K562 (cell line): ENCODE measurements around the gene DCTN5. TPM values are rescaled to one million over a fixed set of nuclear protein-coding genes. Genes with fewer than 3 reads are reported as not detected.

ENCODE experiments used
- ATAC-seq: fragments of 200-7000 bp; cut with Tn5 transposase; 3 replicates; pipeline ENCODE4 v1.9.1; 2020; ENCODE audit warnings: moderate library complexity
- BruUV-seq: library from RNA; stranded (reverse); fragments of 400-500 nt; replicated peaks from 2 replicates; lab custom pipeline; 2021; lab: Mats Ljungman, UMichigan
- CTCF ChIA-PET: fragments of 300-600 bp; formaldehyde crosslinking; extraction: SDS; loops from one replicate; lab custom pipeline; 2021; ENCODE audit warnings: low intra/inter-chr PET ratio; lab: Yijun Ruan, JAX
- POLR2A ChIA-PET: fragments of 300-600, 350-650 bp; sonication (Branson Sonifier 250); formaldehyde crosslinking; extraction: SDS; loops from one replicate; lab custom pipeline; 2021; ENCODE audit warnings: antibody characterized with exemption, inconsistent platforms; lab: Yijun Ruan, JAX
- DNase-seq, 4 experiments: peaks; one replicate each; pipeline versions ENCODE4 v3.0.0 to v3.0.0-alpha.2; 2011 to 2018; ENCODE audit warnings: low spot score in 3 of 4, mixed read lengths in 3 of 4; ENCODE audit errors: extremely low read depth in 1 of 4
- FAIRE-seq: peaks from 2 replicates; lab custom pipeline; 2011; peaks lifted over from hg19 to GRCh38; lab: Jason Lieb, UNC
- H2AFZ ChIP-seq: 2 replicates; pipeline ENCODE4 v1.6.0; 2011; ENCODE audit warnings: low read depth, low read length, control low read depth, inconsistent platforms
- H3K27ac ChIP-seq: fragments of 200-600 bp; 3 replicates; pipeline ENCODE4 v1.8.0; 2011; ENCODE audit warnings: low read depth, mild to moderate bottlenecking, control low read depth, inconsistent platforms, low read length, moderate library complexity, mixed read lengths; ENCODE audit errors: extremely low read depth
- H3K27me3 ChIP-seq, 2 experiments: fragments of 300-600 bp in 1 of 2; 2 replicates in 1 of 2; 3 replicates in 1 of 2; pipeline versions ENCODE4 v1.6.0 to v1.8.0; 2011; ENCODE audit warnings: inconsistent platforms in 2 of 2, low read length in 2 of 2, mild to moderate bottlenecking in 1 of 2, mixed read lengths in 1 of 2, moderate library complexity in 1 of 2; ENCODE audit not compliant: control insufficient read depth in 2 of 2, insufficient read depth in 2 of 2
- H3K36me3 ChIP-seq: fragments of 300-600 bp; 3 replicates; pipeline ENCODE4 v1.8.0; 2011; ENCODE audit warnings: mild to moderate bottlenecking, low read length, inconsistent platforms; ENCODE audit not compliant: control insufficient read depth, insufficient read depth
- H3K4me1 ChIP-seq, 2 experiments: fragments of 200-600 bp in 1 of 2; replicated peaks in 1 of 2; 2 replicates in 1 of 2; 3 replicates in 1 of 2; pipeline versions ENCODE4 v1.5.1 to v1.8.0; 2011; ENCODE audit warnings: inconsistent platforms in 2 of 2, low read length in 2 of 2, mild to moderate bottlenecking in 1 of 2, mixed read lengths in 1 of 2, moderate library complexity in 1 of 2; ENCODE audit not compliant: control insufficient read depth in 2 of 2, insufficient read depth in 2 of 2
- H3K4me2 ChIP-seq: 2 replicates; pipeline ENCODE4 v1.6.1; 2011; ENCODE audit warnings: low read length, control low read depth, inconsistent platforms, mixed read lengths; ENCODE audit not compliant: insufficient read depth
- H3K4me3 ChIP-seq: fragments of 200-600 bp; sonication (generic), shearing (Covaris generic); 2 replicates; pipeline ENCODE4 v1.5.1; 2016; ENCODE audit warnings: control low read depth, inconsistent platforms
- H3K79me2 ChIP-seq: fragments of 200-600 bp; 3 replicates; pipeline ENCODE4 v1.8.0; 2011; ENCODE audit warnings: low read length, inconsistent platforms; ENCODE audit not compliant: control insufficient read depth, insufficient read depth
- H3K9ac ChIP-seq, 2 experiments: 2 replicates each; pipeline versions ENCODE4 v1.6.0 to v1.6.1; 2011; ENCODE audit warnings: low read depth in 2 of 2, low read length in 2 of 2, control low read depth in 1 of 2, inconsistent platforms in 1 of 2, mild to moderate bottlenecking in 1 of 2, mixed read lengths in 1 of 2; ENCODE audit not compliant: insufficient read depth in 1 of 2
- H3K9me1 ChIP-seq: one replicate; pipeline ENCODE4 v1.6.0; 2011; ENCODE audit warnings: inconsistent platforms, mild to moderate bottlenecking, low read length, moderate library complexity; ENCODE audit not compliant: control insufficient read depth, insufficient read depth
- H3K9me3 ChIP-seq: replicated peaks from 2 replicates; pipeline ENCODE4 v1.5.1; 2011; ENCODE audit warnings: low read depth, low read length, inconsistent platforms; ENCODE audit not compliant: control insufficient read depth, insufficient read depth
- H4K20me1 ChIP-seq: replicated peaks from 2 replicates; pipeline ENCODE4 v1.6.1; 2011; ENCODE audit warnings: low read length, inconsistent platforms, mixed read lengths; ENCODE audit not compliant: control insufficient read depth, insufficient read depth
- CTBP1 ChIP-seq: fragments of 450-650 bp; IDR thresholded peaks from 2 replicates; pipeline ENCODE4 v1.6.1; 2016; ENCODE audit warnings: borderline replicate concordance
- FIP1L1 ChIP-seq: fragments of 200-400 bp; formaldehyde crosslinking; IDR thresholded peaks from 2 replicates; pipeline ENCODE4 v1.6.1; 2018; ENCODE audit warnings: mild to moderate bottlenecking, low read depth, low read length; ENCODE audit not compliant: poor library complexity, severe bottlenecking
- FOXM1 ChIP-seq, 2 experiments: fragments of 450-650 bp in 1 of 2; sonication (generic) in 1 of 2; formaldehyde crosslinking in 1 of 2; IDR thresholded peaks; 2 replicates each; pipeline versions ENCODE4 v1.6.1 to v1.9.0; 2017 to 2022; ENCODE audit warnings: low read depth in 2 of 2, mild to moderate bottlenecking in 2 of 2, missing genetic modification reagents in 1 of 2, moderate library complexity in 1 of 2
- MCM7 ChIP-seq, 2 experiments: fragments of 450-650 bp; IDR thresholded peaks; 2 replicates each; pipeline ENCODE4 v1.6.1; 2016 to 2018
- MEF2D ChIP-seq: conservative IDR thresholded peaks from 2 replicates; pipeline ENCODE4 v1.6.1; 2016; ENCODE audit warnings: low read depth, missing genetic modification characterization, missing compliant biosample characterization
- NFE2 ChIP-seq: IDR thresholded peaks from 2 replicates; pipeline ENCODE4 v1.6.1; 2014; ENCODE audit warnings: antibody characterized with exemption, low read depth
- POLR2A ChIP-seq: fragments of 450-650 bp; conservative IDR thresholded peaks from 2 replicates; pipeline ENCODE4 v1.6.1; 2016
- POLR2AphosphoS5 ChIP-seq: IDR thresholded peaks from 2 replicates; pipeline ENCODE4 v1.6.1; 2011; ENCODE audit warnings: mild to moderate bottlenecking, low read depth, low read length, moderate library complexity; ENCODE audit not compliant: control insufficient read depth, insufficient read depth
- POLR2G ChIP-seq: fragments of 200-400 bp; formaldehyde crosslinking; IDR thresholded peaks from 2 replicates; pipeline ENCODE4 v1.6.1; 2017; ENCODE audit warnings: low read depth, mild to moderate bottlenecking, antibody characterized with exemption, low read length, moderate library complexity
- RBFOX2 ChIP-seq: fragments of 200-400 bp; formaldehyde crosslinking; IDR thresholded peaks from 2 replicates; pipeline ENCODE4 v1.6.1; 2017; ENCODE audit warnings: low read depth, mild to moderate bottlenecking, low read length, moderate library complexity
- RBM22 ChIP-seq: fragments of 200-400 bp; formaldehyde crosslinking; IDR thresholded peaks from 2 replicates; pipeline ENCODE4 v1.6.1; 2018; ENCODE audit warnings: low read length, low read depth; ENCODE audit not compliant: poor library complexity, severe bottlenecking
- RFX7 ChIP-seq: fragments of 250-450 bp; sonication (Bioruptor Pico); IDR thresholded peaks from 2 replicates; pipeline ENCODE4 v1.5.1; 2021; ENCODE audit warnings: mild to moderate bottlenecking
- STAT5A ChIP-seq: IDR thresholded peaks from 2 replicates; pipeline ENCODE4 v1.6.1; 2012; ENCODE audit warnings: low read length, inconsistent platforms, borderline replicate concordance
- ZKSCAN1 ChIP-seq: fragments of 150-350 bp; IDR thresholded peaks from 2 replicates; pipeline ENCODE4 v1.6.1; 2016; ENCODE audit warnings: low read depth, low read length
- WGBS: fragments of 100-300 bp; shearing (Covaris generic); methylation state at CpG from one replicate; pipeline ENCODE4 v1.1.6; 2016; ENCODE audit warnings: low coverage, mixed read lengths; ENCODE audit not compliant: insufficient coverage; ENCODE audit errors: missing lambda C conversion rate; 5-methylcytosine and 5-hydroxymethylcytosine counted together
- in situ Hi-C: fragments of 300-500 bp; cut with MboI; formaldehyde crosslinking; loops from 4 replicates; pipeline ENCODE4 v1.15.0; 2018; ENCODE audit warnings: inconsistent platforms, mixed read lengths
- intact Hi-C: fragments of 100-400 bp; cut with micrococcal nuclease; formaldehyde crosslinking; loops from 2 replicates; pipeline ENCODE4 v1.14.2; 2022
- polyA plus RNA-seq, 8 experiments: library from polyadenylated mRNA; depleted of rRNA in 4 of 8; stranded (reverse) in 5 of 8; unstranded in 3 of 8; fragments of >200 nt; fragmentation: Nextera tagmentation in 2 of 8; fragmentation: Illumina TruSeq in 1 of 8; extraction: Ambion mirVana in 2 of 8; extraction: Trizol in 1 of 8; gene quantifications; 2 replicates each; pipeline versions ENCODE4 v1.2.1 to v1.2.3, GENCODE V29; 2011 to 2014; ENCODE audit warnings: inconsistent platforms in 1 of 8, missing spikeins in 1 of 8
- total RNA-seq, 7 experiments: library from RNA; depleted of rRNA in 6 of 7; stranded (reverse); fragments of >200 nt in 6 of 7; fragmentation: Illumina TruSeq in 2 of 7; extraction: Trizol in 2 of 7; gene quantifications; 2 replicates each; pipeline versions ENCODE4 v1.2.1 to v1.2.3, GENCODE V29; 2011 to 2021; ENCODE audit warnings: low replicate concordance in 1 of 7
- TF ChIP-seq, protein P1 (sequence below): sonication (generic); formaldehyde crosslinking; IDR thresholded peaks from 2 replicates; pipeline ENCODE4 v1.8.1; 2023; ENCODE audit warnings: mild to moderate bottlenecking, missing genetic modification reagents

Gene DCTN5
- total and polyA plus RNA-seq, 9 of the 15 experiments (the other 6 are each of a cell fraction or from before 2014, with no cell fraction given) = 35.8 to 149 (median 75.9) TPM

DNA sequence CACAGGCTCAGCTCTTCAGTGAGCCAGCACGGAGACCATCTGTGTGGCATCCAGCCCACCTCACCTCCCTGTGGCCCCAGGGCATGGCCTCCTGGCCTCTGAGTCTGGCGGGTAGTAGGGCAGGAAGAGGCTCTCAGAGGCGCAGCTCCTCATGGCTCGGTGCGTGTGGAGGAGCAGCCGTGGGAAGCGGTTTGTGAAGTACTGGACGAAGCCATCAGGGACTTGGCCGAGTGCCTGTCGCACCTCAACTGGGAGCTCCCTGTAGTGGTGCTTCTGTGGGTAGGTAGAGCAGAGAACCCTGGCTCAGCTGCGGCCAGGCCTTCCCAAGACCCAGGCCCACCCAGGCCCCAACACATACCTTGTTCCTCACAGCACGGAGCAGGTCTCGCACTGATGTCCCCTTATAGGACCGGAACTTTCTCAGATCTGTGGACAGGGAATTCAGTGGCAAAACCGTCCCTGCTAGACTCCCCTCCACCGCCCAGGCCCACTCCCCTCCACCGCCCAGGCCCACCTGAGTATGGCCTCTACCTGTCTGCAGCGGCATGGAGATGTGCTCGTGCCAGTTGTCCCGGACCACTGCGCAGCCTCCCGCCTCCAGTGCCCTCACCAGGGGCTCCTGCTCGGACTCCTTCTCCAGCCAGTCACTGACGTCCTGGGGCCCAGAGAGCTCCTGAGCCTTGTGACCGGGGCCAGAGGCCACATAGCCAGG is 49.7 kb downstream of the DCTN5 start:
- Histone ChIP-seq H3K4me2 (no peak overlapping the region), H3K9me1 (no peaks in the 10 kb centered on the region), H3K27ac (no peak overlapping the region), H2AFZ (no peak overlapping the region), H3K9ac (peak overlapping the region in 1 of 2 experiments; percentile 13; a peak in 1 of 4 replicates), H3K36me3 (peaks cover 59% of the 10 kb centered on the region), H4K20me1 (no peaks in the 10 kb centered on the region), H3K4me1 (peaks cover 0 to 27% of the 10 kb centered on the region in 2 experiments; a peak in 3 of 5 replicates), H3K79me2 (no peaks in the 10 kb centered on the region), H3K27me3 (no peaks in the 10 kb centered on the region), H3K9me3 (no peaks in the 10 kb centered on the region), H3K4me3 (no peak overlapping the region)
- ChIA-PET CTCF (no interaction called here), POLR2A (interaction anchor here (0.7 to 6.4 kb wide), 6 partner anchors 9 to 196 kb away, joined by 3 to 54 read pairs (median 6); partner anchors contain the start of gene PLK1)
- BruUV-seq = no TSS peak
- ATAC-seq (peak; percentile 30), FAIRE-seq (no peak), DNase-seq (no peak)
- WGBS = 79% methylated on average over 18 of the region's 25 CpGs
- TF ChIP-seq MEF2D (tag) (no peak), STAT5A (no peak), POLR2G (peak; percentile 73), CTBP1 (no peak), FOXM1 (IDR thresholded peaks at IDR 0.05; ENCODE audit: low read depth) (no peak), FOXM1 (CRISPR knock-in tag; IDR thresholded peaks at IDR 0.05; ENCODE audit: low read depth) (no peak), FIP1L1 (peak; percentile 41), POLR2A (peak; percentile 62), NFE2 (no peak), POLR2AphosphoS5 (0 out of 2 replicates have a peak, but pooled peaks have one; percentile 4), RFX7 (CRISPR knock-in tag) (no peak), ZKSCAN1 (peak; percentile 87; the same call in 1 of the 2 replicates), RBM22 (peak; percentile 57), RBFOX2 (0 out of 2 replicates have a peak, but pooled peaks have one; percentile 28), MCM7 (IDR thresholded peaks at IDR 0.05) (no peak)
- TF ChIP-seq, protein P1, sequence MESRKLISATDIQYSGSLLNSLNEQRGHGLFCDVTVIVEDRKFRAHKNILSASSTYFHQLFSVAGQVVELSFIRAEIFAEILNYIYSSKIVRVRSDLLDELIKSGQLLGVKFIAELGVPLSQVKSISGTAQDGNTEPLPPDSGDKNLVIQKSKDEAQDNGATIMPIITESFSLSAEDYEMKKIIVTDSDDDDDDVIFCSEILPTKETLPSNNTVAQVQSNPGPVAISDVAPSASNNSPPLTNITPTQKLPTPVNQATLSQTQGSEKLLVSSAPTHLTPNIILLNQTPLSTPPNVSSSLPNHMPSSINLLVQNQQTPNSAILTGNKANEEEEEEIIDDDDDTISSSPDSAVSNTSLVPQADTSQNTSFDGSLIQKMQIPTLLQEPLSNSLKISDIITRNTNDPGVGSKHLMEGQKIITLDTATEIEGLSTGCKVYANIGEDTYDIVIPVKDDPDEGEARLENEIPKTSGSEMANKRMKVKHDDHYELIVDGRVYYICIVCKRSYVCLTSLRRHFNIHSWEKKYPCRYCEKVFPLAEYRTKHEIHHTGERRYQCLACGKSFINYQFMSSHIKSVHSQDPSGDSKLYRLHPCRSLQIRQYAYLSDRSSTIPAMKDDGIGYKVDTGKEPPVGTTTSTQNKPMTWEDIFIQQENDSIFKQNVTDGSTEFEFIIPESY (CRISPR knock-in tag) = peak; percentile 42; the same call in 1 of the 2 replicates
- in situ Hi-C loops = no loop called here
- intact Hi-C loops = no loop called here
